Sigmoid colon (tissue), 7 donors: ENCODE data around the gene LOXHD1. TPM values are rescaled to one million over a fixed set of nuclear protein-coding genes. Genes with fewer than 3 reads are reported as not detected.

Source experiments
- DNase-seq: peaks from one replicate; pipeline ENCODE4 v3.0.0-alpha.2; 2019
- H3K27ac ChIP-seq, 4 donors: fragments of 200-600 bp; sonication (generic); one replicate each; pipeline ENCODE4 v1.5.1; 2016 to 2019; ENCODE audit warnings: mild to moderate bottlenecking in 1 of 4
- H3K27me3 ChIP-seq, 3 donors: fragments of 200-600 bp; sonication (generic); one replicate each; pipeline ENCODE4 v1.5.1; 2019; ENCODE audit warnings: mild to moderate bottlenecking in 1 of 3
- H3K36me3 ChIP-seq, 4 donors: fragments of 200-600 bp; sonication (generic); one replicate each; pipeline ENCODE4 v1.5.1; 2016 to 2019
- H3K4me1 ChIP-seq, 4 donors: fragments of 200-600 bp; sonication (generic); one replicate each; pipeline ENCODE4 v1.5.1; 2017 to 2019
- H3K4me3 ChIP-seq, 4 donors: fragments of 200-600 bp; sonication (generic); one replicate each; pipeline ENCODE4 v1.5.1; 2017 to 2019; ENCODE audit warnings: mild to moderate bottlenecking in 2 of 4, moderate library complexity in 1 of 4
- H3K9me3 ChIP-seq, 4 donors: fragments of 200-600 bp in 3 of 4; sonication (generic) in 3 of 4; one replicate each; pipeline versions ENCODE4 v1.5.1 to v1.6.1; 2013 to 2019
- CTCF ChIP-seq, 4 experiments: fragments of 450-650 bp in 3 of 4; fragments of 200-600 bp in 1 of 4; IDR thresholded peaks; one replicate each; pipeline ENCODE4 v1.5.1; 2016 to 2019; ENCODE audit warnings: antibody characterized with exemption in 4 of 4, mild to moderate bottlenecking in 3 of 4, moderate library complexity in 2 of 4
- EP300 ChIP-seq, 4 donors: sonication (generic); formaldehyde crosslinking; IDR thresholded peaks; one replicate each; pipeline ENCODE4 v1.6.1; 2017; ENCODE audit warnings: antibody characterized with exemption in 4 of 4
- POLR2A ChIP-seq, 2 donors: fragments of 450-650 bp; IDR thresholded peaks; one replicate each; pipeline ENCODE4 v1.6.1; 2016; ENCODE audit warnings: antibody characterized with exemption in 2 of 2, mild to moderate bottlenecking in 2 of 2, moderate library complexity in 2 of 2
- POLR2AphosphoS5 ChIP-seq, 4 donors: sonication (generic); formaldehyde crosslinking; IDR thresholded peaks; one replicate each; pipeline ENCODE4 v1.6.1; 2017; ENCODE audit warnings: antibody characterized with exemption in 4 of 4
- WGBS, 2 donors: extraction: QIAGEN DNeasy Blood & Tissue Kit; methylation state at CpG; one replicate each; pipeline ENCODE4 v1.1.7; 2013; 5-methylcytosine and 5-hydroxymethylcytosine counted together
- intact Hi-C: fragments of 100-400 bp; cut with DNase I; formaldehyde crosslinking; loops from one replicate; pipeline ENCODE4 v1.15.1; 2023
- polyA plus RNA-seq, 3 donors: library from polyadenylated mRNA; stranded (reverse); fragments of 200-250 nt; gene quantifications; one replicate each; pipeline ENCODE4 v1.2.3, GENCODE V29; 2013
- total RNA-seq, 4 donors: library from RNA; depleted of rRNA; stranded (reverse); fragments of >200 nt; gene quantifications; one replicate each; pipeline ENCODE4 v1.1.0, GENCODE V29; 2016
- donor health status: healthy with polysubstance abuse.
- donor health status: Bipolar disorder and iron deficiency.
- donor health status: healthy.

Gene LOXHD1
- total and polyA plus RNA-seq, 7 donors, result 0.06 to 0.28 (median 0.27) TPM; not detected in 4

DNA sequence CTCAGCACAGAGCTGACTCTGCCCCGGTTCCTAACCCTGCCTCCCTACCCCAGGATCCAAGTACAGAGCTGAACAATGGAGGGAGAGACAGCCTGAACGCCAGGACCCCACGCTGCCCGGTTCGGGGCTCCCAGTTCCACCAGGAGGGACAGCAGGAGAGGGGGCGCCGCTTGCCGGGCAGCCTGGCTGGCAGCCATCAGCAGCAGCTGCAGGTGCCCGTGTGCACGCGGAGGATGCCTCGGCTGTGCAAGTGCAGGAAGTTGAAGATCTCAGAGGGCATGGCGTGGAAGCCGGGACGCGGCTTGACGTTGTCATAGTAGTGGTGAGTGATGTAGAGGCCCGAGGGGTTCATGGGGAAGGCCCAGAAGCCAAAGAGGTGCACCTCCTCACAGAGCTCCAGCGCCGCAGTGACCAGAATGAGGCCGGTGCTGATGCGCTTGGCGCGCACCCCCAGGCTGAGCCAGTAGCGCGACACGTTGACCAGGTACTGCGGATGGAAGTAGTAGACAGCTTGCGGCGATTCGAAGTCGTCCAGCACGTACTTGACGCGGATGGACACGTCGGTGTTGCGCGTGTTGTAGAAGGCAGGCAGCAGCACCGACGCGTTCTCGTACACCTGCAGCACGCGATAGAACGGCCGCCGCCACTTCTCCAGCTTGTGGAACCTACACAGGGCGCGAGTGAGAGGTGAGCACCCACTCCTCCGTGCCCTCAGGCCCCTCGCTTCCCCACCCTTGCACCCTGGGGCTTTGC is 23.0 kb upstream of the LOXHD1 start:
- H3K9me3 ChIP-seq, result no peaks in the 10 kb centered on the region
- H3K27ac ChIP-seq, result no peak overlapping the region
- no peaks in the 10 kb centered on the region for H3K4me1 ChIP-seq
- 93 to 94% methylated on average over 52 of the region's 52 CpGs for WGBS, 2 donors
- intact Hi-C loops, result no loop called here
- no peaks in the 10 kb centered on the region for H3K27me3 ChIP-seq
- no peaks in the 10 kb centered on the region for H3K36me3 ChIP-seq
- DNase-seq, result no peak
- H3K4me3 ChIP-seq, result no peak overlapping the region
- TF ChIP-seq CTCF (IDR thresholded peaks at IDR 0.05) (no peak), POLR2A (IDR thresholded peaks at IDR 0.05) (no peak), POLR2AphosphoS5 (IDR thresholded peaks at IDR 0.05) (no peak), EP300 (IDR thresholded peaks at IDR 0.05) (no peak)

DNA sequence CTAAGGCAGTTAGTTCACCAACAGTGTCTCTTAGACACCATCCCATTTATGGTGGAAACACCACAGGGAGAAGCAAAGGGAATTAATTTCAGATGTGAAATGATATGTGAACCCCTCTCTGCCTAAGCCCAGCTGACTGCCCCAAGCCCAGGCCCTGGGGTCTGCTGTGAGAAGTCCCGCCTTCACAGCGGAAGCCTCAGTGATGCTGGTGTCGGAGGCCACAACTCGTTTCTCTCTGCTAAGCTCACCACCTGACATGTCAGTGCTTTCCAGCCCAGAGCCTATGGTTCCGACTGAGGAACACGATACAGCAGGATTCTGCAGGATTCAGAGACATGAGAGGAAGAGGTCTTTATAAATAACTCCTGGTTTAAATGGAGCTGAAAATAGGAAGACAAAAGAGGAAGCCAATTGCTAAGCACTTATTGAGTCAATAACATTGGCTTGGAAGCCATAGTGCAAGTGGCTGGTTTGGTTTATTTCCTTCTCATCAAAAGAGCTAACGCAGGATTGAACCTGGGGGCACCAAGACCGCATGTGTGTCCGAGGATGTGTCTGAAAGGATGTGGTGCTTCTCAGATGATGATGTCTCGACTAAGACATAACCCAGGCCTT is 21.9 kb upstream of the LOXHD1 start:
- Histone ChIP-seq H3K4me3 (no peak overlapping the region), H3K4me1 (no peaks in the 10 kb centered on the region), H3K27ac (no peak overlapping the region), H3K27me3 (no peaks in the 10 kb centered on the region), H3K36me3 (no peaks in the 10 kb centered on the region), H3K9me3 (no peaks in the 10 kb centered on the region)
- 68 to 79% methylated on average over 10 of the region's 10 CpGs for WGBS, 2 donors
- intact Hi-C loops, result no loop called here
- no peak for TF ChIP-seq CTCF (IDR thresholded peaks at IDR 0.05)
- no peak for TF ChIP-seq EP300 (IDR thresholded peaks at IDR 0.05)
- TF ChIP-seq POLR2AphosphoS5 (IDR thresholded peaks at IDR 0.05), result no peak
- TF ChIP-seq POLR2A (IDR thresholded peaks at IDR 0.05), result no peak
- DNase-seq, result no peak

GRCh38 chr18:46678041-46678440 is 21.0 kb upstream of the LOXHD1 start:
- H3K36me3 ChIP-seq, result no peaks in the 10 kb centered on the region
- TF ChIP-seq EP300 (IDR thresholded peaks at IDR 0.05), result no peak
- no peak for TF ChIP-seq POLR2A (IDR thresholded peaks at IDR 0.05)
- TF ChIP-seq POLR2AphosphoS5 (IDR thresholded peaks at IDR 0.05), result no peak
- no peak for TF ChIP-seq CTCF (IDR thresholded peaks at IDR 0.05)
- H3K27me3 ChIP-seq, result no peaks in the 10 kb centered on the region
- WGBS, 2 donors, result 72 to 75% methylated on average over 3 of the region's 3 CpGs
- no peaks in the 10 kb centered on the region for H3K9me3 ChIP-seq
- no peak for DNase-seq
- intact Hi-C loops, result no loop called here
- H3K27ac ChIP-seq, result no peak overlapping the region
- H3K4me1 ChIP-seq, result peaks cover 0 to 5% (median 0%) of the 10 kb centered on the region in 4 donors
- no peak overlapping the region for H3K4me3 ChIP-seq

DNA sequence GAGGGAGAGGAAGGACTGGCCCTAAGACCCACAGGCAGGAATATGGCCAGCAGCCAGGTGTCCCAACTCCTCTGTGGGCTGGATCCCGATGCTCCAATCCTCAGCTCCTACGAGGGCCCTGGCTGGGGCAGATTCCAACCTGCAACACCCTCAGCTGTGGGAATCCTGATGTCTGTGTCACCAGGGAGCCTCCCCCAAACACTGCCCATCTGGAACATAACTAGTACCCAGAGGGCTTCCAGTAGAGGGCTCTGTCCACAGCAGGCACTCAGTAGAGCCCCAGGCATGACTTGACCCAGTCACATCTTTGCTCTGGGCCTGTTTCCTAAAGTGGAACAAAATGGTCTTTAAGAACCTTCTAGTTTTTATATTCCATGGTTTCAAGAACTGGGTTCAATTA is 20.6 kb upstream of the LOXHD1 start:
- TF ChIP-seq POLR2A (IDR thresholded peaks at IDR 0.05) (no peak), POLR2AphosphoS5 (IDR thresholded peaks at IDR 0.05) (no peak), CTCF (IDR thresholded peaks at IDR 0.05) (no peak), EP300 (IDR thresholded peaks at IDR 0.05) (no peak)
- no peaks in the 10 kb centered on the region for H3K9me3 ChIP-seq
- no peak for DNase-seq
- WGBS, 2 donors, result 69 to 84% methylated on average over 2 of the region's 2 CpGs
- H3K27ac ChIP-seq, result no peak overlapping the region
- peaks cover 0 to 6% (median 0%) of the 10 kb centered on the region in 4 donors for H3K4me1 ChIP-seq
- no peaks in the 10 kb centered on the region for H3K27me3 ChIP-seq
- H3K4me3 ChIP-seq, result no peak overlapping the region
- no peaks in the 10 kb centered on the region for H3K36me3 ChIP-seq
- intact Hi-C loops, result no loop called here
